ENCODE data around the gene XPR1. TPM values are rescaled to one million over a fixed set of nuclear protein-coding genes. Genes with fewer than 3 reads are reported as not detected.

XPR1 gene
- total RNA-seq, 1 experiment from 2014 or later, result 19.9 TPM

DNA sequence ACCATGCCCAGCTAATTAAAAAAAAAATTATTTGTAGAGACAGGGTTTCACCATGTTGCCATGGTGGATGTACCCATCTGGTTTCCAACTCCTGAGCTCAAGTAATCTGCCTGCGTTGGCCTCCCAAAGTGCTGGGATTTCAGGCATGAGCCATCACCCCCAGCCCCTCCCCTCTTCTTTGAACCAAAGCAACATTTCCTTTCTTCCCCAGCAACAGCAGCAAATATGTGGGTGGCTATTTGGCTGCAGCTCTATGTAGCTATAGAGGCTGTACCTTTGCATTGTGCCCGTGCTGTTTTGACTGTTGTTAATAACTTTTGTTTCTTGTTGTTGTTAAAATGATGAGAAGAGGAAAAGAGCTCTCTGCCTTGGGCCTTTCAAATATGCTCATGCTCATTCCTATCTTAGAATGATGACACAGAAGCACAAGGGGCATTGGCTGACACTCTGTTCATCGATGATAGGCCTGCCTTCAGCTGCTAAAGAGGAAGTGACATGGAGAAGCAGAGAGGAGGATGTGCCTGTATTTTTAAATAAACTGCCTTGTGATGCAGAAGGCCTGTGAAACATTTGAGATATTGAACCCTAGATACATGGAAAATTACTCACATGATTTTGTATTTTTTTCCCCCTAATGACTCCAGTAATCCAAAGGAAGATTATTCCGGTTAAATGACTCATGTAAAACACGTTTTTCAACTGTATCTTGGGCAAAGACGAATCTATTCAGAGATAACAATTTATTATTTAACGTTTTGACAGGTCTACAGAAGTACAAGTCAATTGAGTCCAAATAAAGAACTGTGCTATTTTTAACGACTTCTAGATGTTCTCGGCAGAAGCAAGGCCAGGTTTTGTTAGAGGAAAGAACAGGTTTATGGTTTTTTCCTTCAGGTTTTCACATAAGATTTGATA lies 20.5 kb upstream of the XPR1 start:
- no peaks in the 10 kb centered on the region for H3K79me2 ChIP-seq (ENCODE audit: insufficient read depth, low read length)
- RAD21 ChIA-PET (ENCODE audit: low non-redundant PET in 1 of 2, low total read pairs in 2 of 2, uncharacterized antibody in 2 of 2, unreplicated experiment in 2 of 2), result no interaction called here
- H3K4me1 ChIP-seq (ENCODE audit: control insufficient read depth in 1 of 2, insufficient read depth in 2 of 2, low read length in 2 of 2), result peaks cover 0 to 3% of the 10 kb centered on the region in 2 experiments; a peak in 1 of 4 replicates
- no peaks in the 10 kb centered on the region for H3K9me3 ChIP-seq (ENCODE audit: control insufficient read depth in 1 of 2, insufficient read depth in 1 of 2, low read depth in 1 of 2, low read length in 2 of 2)
- peaks cover 4% of the 10 kb centered on the region; the same call in 1 of the 2 replicates for H3K9me2 ChIP-seq (ENCODE audit: insufficient read depth)
- no peak overlapping the region for H3K4me3 ChIP-seq (replicated peaks in 1 of 2; ENCODE audit: low read depth in 1 of 2, low read length in 2 of 2)
- H3K36me3 ChIP-seq (ENCODE audit: control insufficient read depth in 1 of 2, insufficient read depth in 2 of 2, low read length in 2 of 2), result no peaks in the 10 kb centered on the region
- ATAC-seq (no peak), DNase-seq (ENCODE audit: low read depth, low spot score) (no peak)
- H2AFZ ChIP-seq (ENCODE audit: low read depth, low read length, poor library complexity, severe bottlenecking), result no peak overlapping the region
- no TSS peak for BruUV-seq (replicated peaks)
- TF ChIP-seq TCF7L2 (IDR thresholded peaks at IDR 0.05; ENCODE audit: borderline replicate concordance, extremely low read depth, insufficient read depth, insufficient read length) (no peak), ELF1 (IDR thresholded peaks at IDR 0.05; ENCODE audit: borderline replicate concordance, low read depth) (no peak), JUND (IDR thresholded peaks at IDR 0.05) (no peak), FOSL1 (IDR thresholded peaks at IDR 0.05; ENCODE audit: low read depth) (no peak), POLR2AphosphoS5 (IDR thresholded peaks at IDR 0.05; ENCODE audit: low read depth, low read length) (no peak), POLR2A (IDR thresholded peaks at IDR 0.05; ENCODE audit: borderline replicate concordance, extremely low read depth, insufficient read depth, insufficient read length) (no peak), SRF (IDR thresholded peaks at IDR 0.05; ENCODE audit: low read depth) (no peak), CBX3 (IDR thresholded peaks at IDR 0.05; ENCODE audit: low read depth) (no peak), EGR1 (IDR thresholded peaks at IDR 0.05; ENCODE audit: low read depth) (no peak), EZH2 (IDR thresholded peaks at IDR 0.05) (no peak), CEBPB (IDR thresholded peaks at IDR 0.05; ENCODE audit: low read depth) (no peak), SP1 (IDR thresholded peaks at IDR 0.05; ENCODE audit: low read depth) (no peak), EZH2phosphoT487 (IDR thresholded peaks at IDR 0.05; ENCODE audit: borderline replicate concordance) (no peak), ZNF274 (IDR thresholded peaks at IDR 0.05; ENCODE audit: low read depth, low read length) (no peak)
- TF ChIP-seq, protein P1, sequence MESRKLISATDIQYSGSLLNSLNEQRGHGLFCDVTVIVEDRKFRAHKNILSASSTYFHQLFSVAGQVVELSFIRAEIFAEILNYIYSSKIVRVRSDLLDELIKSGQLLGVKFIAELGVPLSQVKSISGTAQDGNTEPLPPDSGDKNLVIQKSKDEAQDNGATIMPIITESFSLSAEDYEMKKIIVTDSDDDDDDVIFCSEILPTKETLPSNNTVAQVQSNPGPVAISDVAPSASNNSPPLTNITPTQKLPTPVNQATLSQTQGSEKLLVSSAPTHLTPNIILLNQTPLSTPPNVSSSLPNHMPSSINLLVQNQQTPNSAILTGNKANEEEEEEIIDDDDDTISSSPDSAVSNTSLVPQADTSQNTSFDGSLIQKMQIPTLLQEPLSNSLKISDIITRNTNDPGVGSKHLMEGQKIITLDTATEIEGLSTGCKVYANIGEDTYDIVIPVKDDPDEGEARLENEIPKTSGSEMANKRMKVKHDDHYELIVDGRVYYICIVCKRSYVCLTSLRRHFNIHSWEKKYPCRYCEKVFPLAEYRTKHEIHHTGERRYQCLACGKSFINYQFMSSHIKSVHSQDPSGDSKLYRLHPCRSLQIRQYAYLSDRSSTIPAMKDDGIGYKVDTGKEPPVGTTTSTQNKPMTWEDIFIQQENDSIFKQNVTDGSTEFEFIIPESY (IDR thresholded peaks at IDR 0.05; ENCODE audit: extremely low read depth, insufficient replicate concordance, low read length), result no peak
- TF ChIP-seq, protein P2, sequence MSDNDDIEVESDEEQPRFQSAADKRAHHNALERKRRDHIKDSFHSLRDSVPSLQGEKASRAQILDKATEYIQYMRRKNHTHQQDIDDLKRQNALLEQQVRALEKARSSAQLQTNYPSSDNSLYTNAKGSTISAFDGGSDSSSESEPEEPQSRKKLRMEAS (IDR thresholded peaks at IDR 0.05), result no peak
- H3K27ac ChIP-seq (ENCODE audit: low read depth, low read length), result no peak overlapping the region
- no peaks in the 10 kb centered on the region for H3K27me3 ChIP-seq (ENCODE audit: insufficient read depth, low read length)
- H4K20me1 ChIP-seq (ENCODE audit: insufficient read depth), result no peaks in the 10 kb centered on the region
- no peak overlapping the region for H3K4me2 ChIP-seq (ENCODE audit: low read length)
- intact Hi-C loops (cut with micrococcal nuclease), result no loop called here
- CTCF ChIA-PET, result no interaction called here
- POLR2A ChIA-PET, result no interaction called here
- no peak overlapping the region for H3K9ac ChIP-seq (ENCODE audit: low read length)

All from HCT116 (cell line).